Measurements from ENCODE around the gene PLEKHG3.

Gene PLEKHG3

GRCh38 chr14:64795921-64796320 lies 91.7 kb downstream of the PLEKHG3 start:
- no peaks in the 10 kb centered on the region; the same call in 1 of the 2 replicates for H3K27me3 ChIP-seq (ENCODE audit: control insufficient read depth, low read length)
- H3K9me3 ChIP-seq (ENCODE audit: control insufficient read depth, insufficient read depth, low read length), result no peaks in the 10 kb centered on the region
- no peaks in the 10 kb centered on the region for H3K36me3 ChIP-seq (ENCODE audit: control insufficient read depth, low read length)
- H3K27ac ChIP-seq (ENCODE audit: low read depth, low read length), result no peak overlapping the region
- no peak overlapping the region for H3K4me2 ChIP-seq (ENCODE audit: low read length)
- H3F3A ChIP-seq (ENCODE audit: control insufficient read depth, insufficient read depth), result no peaks in the 10 kb centered on the region
- no peaks in the 10 kb centered on the region for H3K4me1 ChIP-seq (ENCODE audit: control insufficient read depth, low read length)
- no peak overlapping the region for H3K4me3 ChIP-seq (ENCODE audit: low read length)
- TF ChIP-seq EZH2phosphoT487 (IDR thresholded peaks at IDR 0.05; ENCODE audit: borderline replicate concordance, low read length) (no peak), CTCF (IDR thresholded peaks at IDR 0.05; ENCODE audit: low read depth, low read length, poor library complexity, severe bottlenecking) (no peak)
- H3K9me2 ChIP-seq (replicated peaks; ENCODE audit: control insufficient read depth, low read length), result no peaks in the 10 kb centered on the region
- no peaks in the 10 kb centered on the region for H3K79me2 ChIP-seq (ENCODE audit: control insufficient read depth, low read length)
- H4K20me1 ChIP-seq (ENCODE audit: control insufficient read depth, insufficient read depth, low read depth, low read length), result no peaks in the 10 kb centered on the region

GRCh38 chr14:64796369-64796768 lies 92.1 kb downstream of the PLEKHG3 start:
- H3K79me2 ChIP-seq (ENCODE audit: control insufficient read depth, low read length), result no peaks in the 10 kb centered on the region
- no peaks in the 10 kb centered on the region for H3K4me1 ChIP-seq (ENCODE audit: control insufficient read depth, low read length)
- no peak overlapping the region for H3K4me2 ChIP-seq (ENCODE audit: low read length)
- no peaks in the 10 kb centered on the region; the same call in 1 of the 2 replicates for H3K27me3 ChIP-seq (ENCODE audit: control insufficient read depth, low read length)
- no peaks in the 10 kb centered on the region for H4K20me1 ChIP-seq (ENCODE audit: control insufficient read depth, insufficient read depth, low read depth, low read length)
- H3K27ac ChIP-seq (ENCODE audit: low read depth, low read length), result no peak overlapping the region
- TF ChIP-seq CTCF (IDR thresholded peaks at IDR 0.05; ENCODE audit: low read depth, low read length, poor library complexity, severe bottlenecking) (no peak), EZH2phosphoT487 (IDR thresholded peaks at IDR 0.05; ENCODE audit: borderline replicate concordance, low read length) (no peak)
- H3K9me2 ChIP-seq (replicated peaks; ENCODE audit: control insufficient read depth, low read length), result no peaks in the 10 kb centered on the region
- H3K4me3 ChIP-seq (ENCODE audit: low read length), result no peak overlapping the region
- no peaks in the 10 kb centered on the region for H3K9me3 ChIP-seq (ENCODE audit: control insufficient read depth, insufficient read depth, low read length)
- no peaks in the 10 kb centered on the region for H3K36me3 ChIP-seq (ENCODE audit: control insufficient read depth, low read length)
- H3F3A ChIP-seq (ENCODE audit: control insufficient read depth, insufficient read depth), result no peaks in the 10 kb centered on the region

DNA sequence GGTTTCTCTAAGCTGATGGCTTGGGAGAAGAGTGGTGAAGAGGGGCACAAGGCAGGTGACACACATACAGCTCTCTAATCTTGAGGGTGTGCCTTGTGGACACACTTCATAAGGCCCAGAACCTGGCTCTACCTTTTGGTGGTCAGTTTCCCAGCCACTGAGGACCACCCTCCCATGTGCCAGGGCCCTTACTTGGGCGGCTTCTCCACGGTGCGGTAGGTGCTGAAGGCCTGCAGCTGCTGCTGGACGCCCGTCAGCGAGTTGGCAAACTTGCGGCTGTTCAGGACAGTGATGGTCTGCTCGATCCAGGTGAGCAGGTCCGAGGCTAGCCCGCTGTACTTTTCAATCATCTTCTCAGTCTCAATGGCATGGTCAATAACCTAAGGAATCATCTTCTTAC lies 95.3 kb downstream of the PLEKHG3 start:
- Histone ChIP-seq H3K36me3 (ENCODE audit: control insufficient read depth, low read length) (no peaks in the 10 kb centered on the region), H3K9me2 (replicated peaks; ENCODE audit: control insufficient read depth, low read length) (no peaks in the 10 kb centered on the region), H3K4me3 (ENCODE audit: low read length) (no peak overlapping the region), H3K4me2 (ENCODE audit: low read length) (no peak overlapping the region), H3K27ac (ENCODE audit: low read depth, low read length) (no peak overlapping the region), H3K79me2 (ENCODE audit: control insufficient read depth, low read length) (no peaks in the 10 kb centered on the region), H3F3A (ENCODE audit: control insufficient read depth, insufficient read depth) (no peaks in the 10 kb centered on the region), H3K27me3 (ENCODE audit: control insufficient read depth, low read length) (no peaks in the 10 kb centered on the region; the same call in 1 of the 2 replicates), H4K20me1 (ENCODE audit: control insufficient read depth, insufficient read depth, low read depth, low read length) (no peaks in the 10 kb centered on the region), H3K9me3 (ENCODE audit: control insufficient read depth, insufficient read depth, low read length) (no peaks in the 10 kb centered on the region), H3K4me1 (ENCODE audit: control insufficient read depth, low read length) (no peaks in the 10 kb centered on the region)
- TF ChIP-seq EZH2phosphoT487 (IDR thresholded peaks at IDR 0.05; ENCODE audit: borderline replicate concordance, low read length) (no peak), CTCF (IDR thresholded peaks at IDR 0.05; ENCODE audit: low read depth, low read length, poor library complexity, severe bottlenecking) (no peak)
